Gastroesophageal sphincter (tissue), 4 donors: Measurements from ENCODE around the gene SEMA3C. TPM values are rescaled to one million over a fixed set of nuclear protein-coding genes. Genes with fewer than 3 reads are reported as not detected.
A peak's percentile ranks its signal among the peaks of the same experiment; 100 is the strongest.

Experiments
- ATAC-seq: fragments of 150-250 bp; one replicate; pipeline ENCODE4 v1.9.1; 2016; ENCODE audit warnings: mild to moderate bottlenecking, moderate library complexity
- H3K27ac ChIP-seq, 4 donors: fragments of 200-600 bp; sonication (generic) in 3 of 4; 1 replicate in 3 of 4; 2 replicates in 1 of 4; pipeline ENCODE4 v1.5.1; 2016 to 2019
- H3K27me3 ChIP-seq: fragments of 200-600 bp; sonication (generic); one replicate; pipeline ENCODE4 v1.5.1; 2019
- H3K36me3 ChIP-seq, 2 donors: fragments of 200-600 bp; sonication (generic); one replicate each; pipeline ENCODE4 v1.5.1; 2019; ENCODE audit warnings: control low read depth in 1 of 2
- H3K4me1 ChIP-seq, 3 donors: fragments of 200-600 bp; sonication (generic); 1 replicate in 2 of 3; 2 replicates in 1 of 3; pipeline ENCODE4 v1.5.1; 2016 to 2019; ENCODE audit warnings: control low read depth in 2 of 3
- H3K4me3 ChIP-seq, 2 donors: fragments of 200-600 bp; sonication (generic); one replicate each; pipeline ENCODE4 v1.5.1; 2019; ENCODE audit warnings: mild to moderate bottlenecking in 1 of 2, moderate library complexity in 1 of 2
- H3K9me3 ChIP-seq, 3 donors: fragments of 200-600 bp; sonication (generic); one replicate each; pipeline ENCODE4 v1.5.1; 2017 to 2019; ENCODE audit warnings: control low read depth in 2 of 3
- EP300 ChIP-seq: sonication (generic); formaldehyde crosslinking; IDR thresholded peaks from one replicate; pipeline ENCODE4 v1.6.1; 2017; ENCODE audit warnings: antibody characterized with exemption, mild to moderate bottlenecking
- POLR2A ChIP-seq, 2 donors: fragments of 450-650 bp; IDR thresholded peaks; one replicate each; pipeline ENCODE4 v1.6.1; 2017; ENCODE audit warnings: antibody characterized with exemption in 2 of 2, mild to moderate bottlenecking in 2 of 2, moderate library complexity in 1 of 2
- POLR2AphosphoS5 ChIP-seq: sonication (generic); formaldehyde crosslinking; IDR thresholded peaks from one replicate; pipeline ENCODE4 v1.6.1; 2017; ENCODE audit warnings: antibody characterized with exemption
- WGBS, 2 donors: methylation state at CpG; one replicate each; pipeline ENCODE4 v1.1.5; 2018; ENCODE audit warnings: low coverage in 1 of 2; 5-methylcytosine and 5-hydroxymethylcytosine counted together
- total RNA-seq, 4 donors: library from RNA; depleted of rRNA; stranded (reverse); fragments of >200 nt; gene quantifications; one replicate each; pipeline ENCODE4 v1.1.0, GENCODE V29; 2016
- TF ChIP-seq, protein P1 (sequence below), 4 experiments: fragments of 200-600 bp in 2 of 4; fragments of 450-650 bp in 2 of 4; sonication (generic) in 1 of 4; IDR thresholded peaks; one replicate each; pipeline ENCODE4 v1.5.1; 2017 to 2019; ENCODE audit warnings: antibody characterized with exemption in 4 of 4, mild to moderate bottlenecking in 2 of 4, moderate library complexity in 2 of 4

SEMA3C gene
- total RNA-seq, 4 donors from 2014 or later = 115 to 189 (median 160) TPM

DNA sequence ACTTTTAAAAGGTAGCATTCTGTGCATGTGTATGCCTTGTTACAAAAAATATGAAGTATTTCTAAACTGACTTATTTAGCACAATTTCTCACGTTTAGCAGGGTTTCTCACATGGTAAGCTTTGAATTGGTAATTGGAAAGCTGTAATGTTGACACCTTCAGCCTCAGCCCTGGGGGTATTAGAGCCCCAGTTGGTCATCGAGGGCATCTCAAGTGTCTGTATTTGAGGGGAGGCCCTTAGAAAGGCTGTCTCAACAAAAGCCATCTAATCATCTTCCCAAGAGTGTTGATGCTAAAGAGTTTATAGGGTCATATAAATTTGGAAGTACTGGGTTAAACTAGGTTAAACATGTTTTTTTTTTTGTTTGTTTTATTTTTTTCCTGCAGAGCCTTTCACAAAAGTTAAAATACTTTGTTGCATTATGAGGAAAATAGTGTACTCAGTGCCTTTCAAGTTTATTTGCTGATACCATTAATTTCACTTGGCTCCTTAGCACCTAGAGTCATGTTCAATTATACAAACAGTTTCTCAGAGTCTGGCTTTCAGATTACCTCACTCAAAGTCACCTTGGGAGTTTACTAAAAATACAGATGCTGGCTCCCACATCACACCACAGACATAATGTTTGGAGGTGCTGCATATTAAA is 146.4 kb downstream of the SEMA3C start:
- H3K27ac ChIP-seq = peak overlapping the region; percentile 55 to 76 (median 70)
- WGBS, 2 donors = 20 to 39% methylated on average over 2 of the region's 2 CpGs
- no peaks in the 10 kb centered on the region for H3K27me3 ChIP-seq
- TF ChIP-seq EP300 (no peak), POLR2A (IDR thresholded peaks at IDR 0.05) (no peak), POLR2AphosphoS5 (no peak)
- TF ChIP-seq, protein P1, sequence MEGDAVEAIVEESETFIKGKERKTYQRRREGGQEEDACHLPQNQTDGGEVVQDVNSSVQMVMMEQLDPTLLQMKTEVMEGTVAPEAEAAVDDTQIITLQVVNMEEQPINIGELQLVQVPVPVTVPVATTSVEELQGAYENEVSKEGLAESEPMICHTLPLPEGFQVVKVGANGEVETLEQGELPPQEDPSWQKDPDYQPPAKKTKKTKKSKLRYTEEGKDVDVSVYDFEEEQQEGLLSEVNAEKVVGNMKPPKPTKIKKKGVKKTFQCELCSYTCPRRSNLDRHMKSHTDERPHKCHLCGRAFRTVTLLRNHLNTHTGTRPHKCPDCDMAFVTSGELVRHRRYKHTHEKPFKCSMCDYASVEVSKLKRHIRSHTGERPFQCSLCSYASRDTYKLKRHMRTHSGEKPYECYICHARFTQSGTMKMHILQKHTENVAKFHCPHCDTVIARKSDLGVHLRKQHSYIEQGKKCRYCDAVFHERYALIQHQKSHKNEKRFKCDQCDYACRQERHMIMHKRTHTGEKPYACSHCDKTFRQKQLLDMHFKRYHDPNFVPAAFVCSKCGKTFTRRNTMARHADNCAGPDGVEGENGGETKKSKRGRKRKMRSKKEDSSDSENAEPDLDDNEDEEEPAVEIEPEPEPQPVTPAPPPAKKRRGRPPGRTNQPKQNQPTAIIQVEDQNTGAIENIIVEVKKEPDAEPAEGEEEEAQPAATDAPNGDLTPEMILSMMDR (IDR thresholded peaks at IDR 0.05) = no peak
- peaks cover 10 to 67% (median 31%) of the 10 kb centered on the region in 3 donors for H3K4me1 ChIP-seq
- H3K36me3 ChIP-seq = no peaks in the 10 kb centered on the region
- no peaks in the 10 kb centered on the region for H3K9me3 ChIP-seq
- H3K4me3 ChIP-seq = no peak overlapping the region
- no peak for ATAC-seq

DNA sequence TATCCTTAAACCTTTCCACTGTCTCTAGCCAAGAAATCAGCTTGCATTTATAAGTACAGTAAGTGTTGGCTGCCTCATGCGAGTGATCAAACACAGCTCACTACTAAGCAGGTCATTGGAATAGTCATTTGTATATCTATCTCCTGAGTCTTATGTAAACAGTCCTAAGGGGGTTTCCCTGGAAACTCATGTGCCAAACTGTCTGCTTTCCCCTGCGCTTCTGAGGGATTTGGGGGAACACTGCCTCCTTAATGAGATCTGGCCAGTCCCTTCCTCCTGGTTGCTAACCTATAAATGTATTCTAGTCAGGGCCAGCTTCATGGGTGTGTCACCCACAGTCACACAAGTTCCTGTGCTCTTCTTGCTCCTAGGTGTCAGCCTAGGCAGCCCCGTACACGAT is 147.3 kb downstream of the SEMA3C start:
- WGBS, 2 donors = 34 to 35% methylated on average over 4 of the region's 4 CpGs
- Histone ChIP-seq H3K27me3 (no peaks in the 10 kb centered on the region), H3K4me3 (no peak overlapping the region), H3K36me3 (no peaks in the 10 kb centered on the region), H3K27ac (peak overlapping the region in 3 of 4 donors; percentile 68 to 76 (median 72)), H3K4me1 (peaks cover 10 to 72% (median 31%) of the 10 kb centered on the region in 3 donors), H3K9me3 (no peaks in the 10 kb centered on the region)
- ATAC-seq = no peak
- TF ChIP-seq, protein P1 (IDR thresholded peaks at IDR 0.05) = no peak
- no peak for TF ChIP-seq POLR2AphosphoS5
- no peak for TF ChIP-seq POLR2A (IDR thresholded peaks at IDR 0.05)
- TF ChIP-seq EP300 = no peak

DNA sequence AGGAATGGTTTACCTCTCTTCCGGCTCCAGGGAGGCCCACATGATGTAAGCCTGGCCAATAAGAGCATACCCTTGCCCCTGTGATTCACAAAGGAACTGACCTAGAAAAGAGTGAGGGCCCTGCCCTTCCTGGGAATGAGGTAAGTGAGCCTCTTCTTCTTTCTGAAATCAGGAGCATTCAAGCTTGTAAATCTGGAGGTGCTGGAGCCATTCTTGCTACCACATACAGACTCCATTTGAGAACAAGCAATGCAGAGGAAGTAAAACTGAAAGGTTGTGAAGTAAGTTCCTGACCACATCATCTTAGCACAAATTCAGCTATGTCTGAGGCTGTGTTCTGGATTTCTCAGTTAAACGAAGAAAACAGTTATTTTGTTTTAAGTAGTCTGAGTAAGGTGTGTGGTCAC is 148.2 kb downstream of the SEMA3C start:
- Histone ChIP-seq H3K36me3 (no peaks in the 10 kb centered on the region), H3K27me3 (no peaks in the 10 kb centered on the region), H3K27ac (peak overlapping the region in 3 of 4 donors; percentile 29 to 76 (median 72)), H3K4me1 (peaks cover 10 to 68% (median 26%) of the 10 kb centered on the region in 3 donors), H3K4me3 (no peak overlapping the region), H3K9me3 (no peaks in the 10 kb centered on the region)
- no peak for TF ChIP-seq POLR2AphosphoS5
- no peak for TF ChIP-seq EP300
- no peak for TF ChIP-seq POLR2A (IDR thresholded peaks at IDR 0.05)
- TF ChIP-seq, protein P1 (IDR thresholded peaks at IDR 0.05) = no peak
- no peak for ATAC-seq
- WGBS, 2 donors = 27 to 69% methylated on average over 1 to 2 of the region's 2 CpGs

DNA sequence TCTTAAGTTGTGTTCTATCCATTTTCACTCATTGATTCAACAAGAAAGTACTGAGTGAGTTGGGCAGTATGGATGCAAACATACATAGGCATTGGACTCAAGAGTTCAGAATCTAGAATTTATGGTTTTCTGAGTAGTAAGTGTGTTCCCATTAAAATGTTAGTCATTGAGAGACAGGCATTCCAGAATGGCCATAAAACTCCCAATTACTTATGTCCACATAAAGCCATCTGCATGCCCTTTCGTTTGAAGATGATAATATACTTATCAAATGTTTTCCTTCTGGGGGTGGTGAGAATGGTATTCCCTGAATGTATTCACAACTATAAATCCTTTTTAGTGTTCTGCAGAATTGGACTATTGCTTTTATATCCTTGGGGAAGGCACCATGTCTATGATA is 148.8 kb downstream of the SEMA3C start:
- no peak for ATAC-seq
- H3K36me3 ChIP-seq = no peaks in the 10 kb centered on the region
- no peak overlapping the region for H3K4me3 ChIP-seq
- TF ChIP-seq EP300 (no peak), POLR2AphosphoS5 (no peak), POLR2A (IDR thresholded peaks at IDR 0.05) (no peak)
- TF ChIP-seq, protein P1 (IDR thresholded peaks at IDR 0.05) = no peak
- no peaks in the 10 kb centered on the region for H3K9me3 ChIP-seq
- no peak overlapping the region for H3K27ac ChIP-seq
- no peaks in the 10 kb centered on the region for H3K27me3 ChIP-seq
- 73 to 92% methylated on average over 1 of the region's 1 CpG for WGBS, 2 donors
- peaks cover 10 to 62% (median 24%) of the 10 kb centered on the region in 3 donors for H3K4me1 ChIP-seq

DNA sequence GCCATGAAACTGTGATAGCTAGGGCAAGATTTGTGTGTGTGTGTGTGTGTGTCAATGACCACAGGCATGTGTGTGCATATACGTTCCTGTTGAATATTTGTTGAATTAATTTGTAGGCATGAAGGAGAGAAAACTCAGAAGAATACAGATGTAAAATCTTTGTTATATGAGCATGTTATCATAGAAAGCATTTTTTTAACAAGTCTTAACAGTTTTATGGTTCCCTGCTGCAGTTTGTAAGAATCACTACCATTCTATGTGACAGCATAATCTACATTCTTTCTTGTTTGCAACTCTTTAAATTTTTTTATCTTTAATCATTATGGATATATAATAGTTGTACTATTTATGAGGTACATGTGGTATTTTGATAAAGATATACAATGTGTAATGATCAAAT is 150.1 kb downstream of the SEMA3C start:
- Histone ChIP-seq H3K4me1 (peaks cover 10 to 58% (median 21%) of the 10 kb centered on the region in 3 donors), H3K4me3 (no peak overlapping the region), H3K36me3 (peaks cover 0 to 7% of the 10 kb centered on the region in 2 donors), H3K27me3 (no peaks in the 10 kb centered on the region), H3K27ac (no peak overlapping the region), H3K9me3 (no peaks in the 10 kb centered on the region)
- TF ChIP-seq, protein P1 (IDR thresholded peaks at IDR 0.05) = no peak
- no peak for TF ChIP-seq POLR2A (IDR thresholded peaks at IDR 0.05)
- TF ChIP-seq EP300 = no peak
- TF ChIP-seq POLR2AphosphoS5 = no peak
- ATAC-seq = no peak
- WGBS, 2 donors = 45 to 71% methylated on average over 1 of the region's 1 CpG
